KOPT-K1 (cell line): Measurements from ENCODE around the gene KIF26A.

Source experiments
- H3K27ac ChIP-seq: fragments of 200-600 bp; sonication (generic); 2 replicates; pipeline ENCODE4 v1.5.1; 2016; ENCODE audit warnings: antibody characterized with exemption, mild to moderate bottlenecking, low read depth, low read length; ENCODE audit not compliant: poor library complexity, severe bottlenecking
- H3K36me3 ChIP-seq: fragments of 200-600 bp; sonication (generic); 2 replicates; pipeline ENCODE4 v1.5.1; 2017; ENCODE audit warnings: antibody characterized with exemption, mild to moderate bottlenecking, low read length, moderate library complexity; ENCODE audit not compliant: insufficient read depth
- H3K9me3 ChIP-seq: fragments of 200-600 bp; sonication (generic); 2 replicates; pipeline ENCODE4 v1.5.1; 2017; ENCODE audit warnings: antibody characterized with exemption, low read length, mild to moderate bottlenecking; ENCODE audit not compliant: insufficient read depth, poor library complexity, severe bottlenecking

Gene KIF26A

DNA sequence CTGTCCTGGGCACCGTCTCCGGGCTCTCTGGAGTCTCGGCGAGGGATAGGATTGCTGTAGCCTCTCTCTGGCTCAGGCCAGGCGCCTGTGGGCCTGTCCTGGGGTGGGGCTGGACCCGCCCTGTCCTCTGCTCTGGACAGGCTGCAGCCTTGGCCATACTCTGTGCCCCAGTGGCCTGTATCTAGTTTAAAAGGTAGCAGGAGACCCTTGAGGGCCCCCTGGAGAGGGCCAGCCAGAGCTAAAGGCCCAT lies 1.8 kb downstream of the KIF26A start:
- H3K36me3 ChIP-seq = no peaks in the 10 kb centered on the region
- H3K9me3 ChIP-seq = no peaks in the 10 kb centered on the region
- no peak overlapping the region for H3K27ac ChIP-seq

DNA sequence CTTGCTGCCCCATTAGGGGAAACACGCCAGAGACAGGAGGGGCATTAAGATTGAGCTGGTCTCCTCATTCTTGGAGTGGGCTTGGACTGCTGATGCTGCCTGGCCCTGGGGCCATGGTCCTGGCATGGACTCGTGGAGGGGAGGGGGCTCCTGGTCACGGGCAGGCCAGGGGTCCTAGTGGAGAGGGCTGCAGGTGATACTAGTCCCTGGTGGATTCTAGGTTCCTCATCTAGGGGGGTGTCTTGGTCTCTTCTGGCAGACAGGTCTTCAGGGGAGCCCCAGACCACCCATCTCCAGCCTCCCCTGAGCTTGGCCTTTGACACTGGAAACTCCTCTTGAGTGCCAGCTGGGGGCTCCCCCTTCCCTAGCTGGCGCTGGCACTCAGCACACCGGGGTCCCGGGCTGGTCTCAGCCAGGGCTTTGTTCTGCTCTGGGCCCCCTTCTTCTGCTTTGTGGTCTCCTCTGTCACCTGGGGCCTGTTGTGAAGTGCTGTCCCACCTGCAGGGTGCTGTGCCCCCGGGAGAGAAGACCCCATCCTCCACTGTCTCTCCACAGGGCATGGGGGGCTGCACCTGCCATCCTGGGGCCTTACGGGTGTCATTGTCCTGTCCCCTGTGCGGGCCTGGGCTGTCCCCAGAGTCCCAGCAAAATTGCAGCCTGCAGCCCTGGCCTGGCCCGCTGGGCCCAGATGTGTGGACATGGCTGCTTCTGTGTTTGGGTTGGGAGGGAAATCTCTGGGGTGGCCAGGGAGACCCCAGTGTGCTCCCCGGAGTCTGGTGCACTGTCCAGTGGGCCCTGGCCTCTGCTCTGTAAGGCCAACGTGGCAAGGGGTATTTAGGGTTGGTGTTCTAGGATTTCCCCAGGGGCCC lies 2.3 kb downstream of the KIF26A start:
- Histone ChIP-seq H3K9me3 (no peaks in the 10 kb centered on the region), H3K36me3 (no peaks in the 10 kb centered on the region), H3K27ac (no peak overlapping the region)

DNA sequence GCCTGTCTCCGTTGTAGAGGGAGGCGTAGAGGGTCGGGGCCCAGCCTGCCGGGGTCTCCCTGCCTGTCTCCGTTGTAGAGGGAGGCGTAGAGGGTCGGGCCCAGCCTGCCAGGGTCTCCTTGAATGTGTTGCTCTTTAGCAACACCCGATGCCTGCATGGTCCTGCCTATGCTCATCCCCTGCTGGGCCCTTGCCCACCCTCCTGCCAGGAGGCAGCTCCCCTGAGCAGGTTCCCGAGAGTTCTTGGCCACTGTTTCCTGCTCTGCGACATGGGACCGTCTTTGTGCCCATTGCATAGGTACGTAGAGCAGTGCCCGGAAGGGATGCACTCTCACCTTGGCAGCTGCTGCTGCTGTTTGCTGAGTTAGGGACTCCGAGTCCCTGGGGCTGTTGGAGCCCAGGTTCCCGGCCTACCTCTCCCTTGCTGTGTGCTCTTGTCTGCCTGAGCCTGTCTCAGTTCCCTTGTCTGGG lies 3.3 kb downstream of the KIF26A start:
- Histone ChIP-seq H3K9me3 (no peaks in the 10 kb centered on the region), H3K36me3 (no peaks in the 10 kb centered on the region), H3K27ac (no peak overlapping the region)

DNA sequence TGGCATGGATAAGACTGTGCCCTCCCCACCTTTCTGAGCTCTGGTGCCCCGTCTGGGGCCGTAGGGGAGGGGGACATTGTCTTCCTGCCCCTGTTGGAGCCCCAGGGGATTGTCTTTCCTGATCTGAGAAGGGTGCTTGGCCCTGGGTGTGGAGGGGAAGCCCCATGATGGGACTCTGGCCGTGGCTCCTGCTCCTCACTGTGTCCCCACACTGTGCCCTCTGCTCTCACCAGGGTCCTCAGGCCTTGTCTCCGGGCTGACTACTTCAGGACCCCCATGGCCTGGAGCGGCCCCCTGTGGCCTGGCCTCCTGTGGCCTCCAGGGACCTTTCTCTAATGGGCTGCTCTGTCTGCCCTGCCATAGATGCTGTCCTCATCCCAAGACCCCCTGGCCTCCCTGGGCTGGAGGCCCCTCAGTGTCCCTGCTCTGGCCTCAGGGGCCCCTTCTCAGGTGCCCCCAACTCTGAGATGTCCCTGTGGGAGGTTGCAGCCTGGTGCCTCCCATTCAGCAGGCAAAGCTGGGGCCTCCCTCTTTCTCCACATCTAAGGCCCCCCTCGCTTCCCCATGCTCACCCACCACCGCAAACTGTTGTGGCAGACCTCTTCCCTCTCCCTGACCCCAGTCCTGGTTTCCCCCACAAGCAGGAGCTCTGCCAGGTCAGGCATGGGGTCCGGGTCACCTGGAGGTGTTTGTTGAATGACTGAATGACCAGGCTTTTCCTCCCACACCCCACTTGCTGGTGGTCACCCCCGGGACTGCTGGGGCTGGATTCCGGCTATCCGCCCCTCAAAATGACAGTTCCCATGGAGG lies 4.0 kb downstream of the KIF26A start:
- no peaks in the 10 kb centered on the region for H3K36me3 ChIP-seq
- no peak overlapping the region for H3K27ac ChIP-seq
- H3K9me3 ChIP-seq = no peaks in the 10 kb centered on the region

DNA sequence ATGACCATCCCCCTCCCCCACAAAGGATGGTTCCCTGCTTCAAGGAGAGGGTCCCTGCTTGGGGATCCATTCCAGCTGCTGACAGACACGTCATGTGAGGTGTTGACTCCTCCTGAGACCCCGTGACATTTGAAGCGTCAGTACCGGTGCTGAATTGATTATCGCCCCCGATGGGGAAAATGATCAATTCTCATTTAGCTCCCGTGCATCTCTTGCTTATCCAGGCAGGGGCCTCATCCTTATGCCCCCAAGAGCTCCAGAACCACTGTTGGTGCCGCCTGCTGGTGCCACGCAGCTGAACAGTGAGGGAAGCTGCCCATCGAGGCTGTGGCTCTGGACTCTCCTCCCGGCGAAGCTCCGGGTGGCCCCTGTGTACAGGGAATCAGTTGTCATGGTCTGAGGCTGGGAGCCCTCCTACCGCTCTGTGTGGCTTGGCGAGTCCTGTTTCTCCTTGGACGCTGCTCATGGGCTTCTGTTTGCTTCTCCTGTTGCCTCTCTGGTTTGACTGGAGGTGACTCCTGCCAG lies 4.6 kb downstream of the KIF26A start:
- H3K27ac ChIP-seq = no peak overlapping the region
- no peaks in the 10 kb centered on the region for H3K9me3 ChIP-seq
- H3K36me3 ChIP-seq = no peaks in the 10 kb centered on the region

DNA sequence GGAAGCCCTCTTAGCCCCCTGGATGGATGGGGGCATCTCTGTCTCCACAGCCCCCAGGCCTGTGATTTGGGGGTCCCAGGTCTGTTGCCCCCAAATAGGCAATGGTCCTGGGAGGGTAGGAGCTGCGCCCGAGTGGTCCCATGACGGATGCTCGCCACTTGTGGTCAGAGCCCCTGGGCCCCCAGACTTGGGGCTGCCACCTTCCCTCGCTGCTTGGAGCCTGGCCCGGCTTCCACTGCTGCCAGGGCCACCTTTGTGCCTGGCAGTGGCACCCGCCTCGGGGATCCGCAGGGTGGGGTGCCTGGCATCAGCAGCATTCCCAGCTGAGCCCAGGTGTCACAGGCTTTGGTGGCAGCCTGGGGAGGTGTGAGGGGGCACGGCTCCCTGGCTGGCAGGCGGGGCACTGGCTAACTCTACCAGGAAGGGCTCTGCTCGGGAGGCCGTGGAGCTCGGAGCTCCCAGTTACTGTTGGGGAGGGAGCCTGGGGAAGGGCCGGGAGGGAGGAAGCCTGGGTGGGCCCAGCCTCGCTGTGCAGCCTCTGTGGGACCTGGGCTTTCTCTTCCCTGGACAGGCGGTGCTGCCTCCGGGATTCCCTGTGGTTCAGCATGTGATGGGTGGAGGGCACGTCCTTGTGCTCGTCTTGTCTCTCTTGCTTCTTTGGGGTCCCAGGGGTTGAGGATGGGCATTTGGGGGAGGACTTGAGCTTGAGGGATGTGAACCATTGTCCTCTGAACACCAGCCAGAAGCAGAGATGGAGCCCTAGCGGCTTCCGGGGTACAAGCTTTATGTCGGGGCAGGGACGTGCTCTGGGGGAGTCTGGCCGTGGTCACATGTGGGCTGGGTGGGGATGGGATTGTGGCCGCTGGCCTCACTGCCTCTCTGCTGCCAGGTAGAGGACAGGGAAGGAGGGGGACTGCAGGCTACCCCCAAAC lies 5.4 kb downstream of the KIF26A start:
- no peaks in the 10 kb centered on the region for H3K9me3 ChIP-seq
- H3K27ac ChIP-seq = no peak overlapping the region
- no peaks in the 10 kb centered on the region for H3K36me3 ChIP-seq

DNA sequence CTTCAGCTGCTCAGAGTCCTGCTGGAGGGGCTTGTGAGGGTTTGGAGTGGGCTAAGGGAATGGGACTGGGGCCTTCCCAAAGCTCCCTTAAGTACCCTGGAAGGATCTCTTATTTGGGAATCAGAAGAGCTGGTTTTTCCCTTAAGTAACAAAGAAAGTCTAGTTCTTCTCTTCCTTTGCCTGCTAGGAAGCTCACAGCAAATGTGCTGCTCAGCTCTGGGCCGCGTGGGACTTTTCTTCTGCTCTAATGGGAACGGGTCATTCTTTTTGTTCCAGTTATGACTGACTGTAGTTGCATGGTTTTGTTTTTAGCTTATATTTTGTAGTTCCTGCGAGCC lies 6.0 kb downstream of the KIF26A start:
- no peak overlapping the region for H3K27ac ChIP-seq
- no peaks in the 10 kb centered on the region for H3K9me3 ChIP-seq
- no peaks in the 10 kb centered on the region for H3K36me3 ChIP-seq

DNA sequence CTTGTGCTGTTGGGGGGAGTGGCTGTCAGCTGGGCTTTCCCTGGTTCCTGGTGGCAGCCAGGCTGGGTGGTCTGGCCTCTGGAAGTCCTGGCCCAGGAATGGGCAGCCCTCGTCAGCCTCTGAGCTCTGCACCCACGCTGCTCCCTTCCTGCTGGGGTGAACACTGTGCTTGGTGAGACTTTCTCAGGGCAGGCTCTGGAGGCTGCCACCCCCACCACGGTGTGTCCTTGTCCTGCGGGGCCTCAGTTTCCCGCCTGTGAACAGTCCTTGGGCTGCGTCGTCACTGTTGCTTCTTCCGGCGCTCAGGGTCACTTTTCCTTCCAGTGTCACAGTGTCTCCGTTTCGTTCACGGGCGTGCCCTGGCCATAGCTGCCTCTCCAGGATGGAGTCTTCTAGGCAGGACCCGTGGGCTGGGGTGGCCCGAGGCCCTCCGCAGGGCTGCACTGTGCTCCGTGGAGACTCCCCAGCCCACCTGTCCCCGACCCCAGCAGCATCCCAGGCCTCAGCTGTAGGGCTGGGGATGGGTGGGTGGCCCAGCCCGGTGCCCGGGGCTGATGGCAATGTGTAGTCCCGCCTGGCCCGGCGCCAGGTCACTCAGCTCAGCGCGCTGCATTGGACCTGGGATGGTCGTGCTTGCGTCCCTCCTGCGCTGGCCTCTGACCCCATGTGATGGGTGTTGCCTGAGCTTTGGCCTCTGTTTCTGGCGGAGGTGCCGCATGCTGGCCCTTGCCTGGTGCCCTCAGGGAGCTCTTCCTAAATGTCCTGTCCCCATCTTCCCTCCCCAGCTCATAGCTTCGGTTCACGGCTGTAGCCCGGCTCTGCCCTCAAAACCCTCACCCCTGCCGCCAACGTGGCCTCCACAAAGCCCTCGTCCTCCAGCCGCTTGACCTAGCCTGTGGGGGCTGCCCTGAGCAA lies 6.8 kb downstream of the KIF26A start:
- H3K36me3 ChIP-seq = no peaks in the 10 kb centered on the region
- no peak overlapping the region for H3K27ac ChIP-seq
- no peaks in the 10 kb centered on the region for H3K9me3 ChIP-seq

DNA sequence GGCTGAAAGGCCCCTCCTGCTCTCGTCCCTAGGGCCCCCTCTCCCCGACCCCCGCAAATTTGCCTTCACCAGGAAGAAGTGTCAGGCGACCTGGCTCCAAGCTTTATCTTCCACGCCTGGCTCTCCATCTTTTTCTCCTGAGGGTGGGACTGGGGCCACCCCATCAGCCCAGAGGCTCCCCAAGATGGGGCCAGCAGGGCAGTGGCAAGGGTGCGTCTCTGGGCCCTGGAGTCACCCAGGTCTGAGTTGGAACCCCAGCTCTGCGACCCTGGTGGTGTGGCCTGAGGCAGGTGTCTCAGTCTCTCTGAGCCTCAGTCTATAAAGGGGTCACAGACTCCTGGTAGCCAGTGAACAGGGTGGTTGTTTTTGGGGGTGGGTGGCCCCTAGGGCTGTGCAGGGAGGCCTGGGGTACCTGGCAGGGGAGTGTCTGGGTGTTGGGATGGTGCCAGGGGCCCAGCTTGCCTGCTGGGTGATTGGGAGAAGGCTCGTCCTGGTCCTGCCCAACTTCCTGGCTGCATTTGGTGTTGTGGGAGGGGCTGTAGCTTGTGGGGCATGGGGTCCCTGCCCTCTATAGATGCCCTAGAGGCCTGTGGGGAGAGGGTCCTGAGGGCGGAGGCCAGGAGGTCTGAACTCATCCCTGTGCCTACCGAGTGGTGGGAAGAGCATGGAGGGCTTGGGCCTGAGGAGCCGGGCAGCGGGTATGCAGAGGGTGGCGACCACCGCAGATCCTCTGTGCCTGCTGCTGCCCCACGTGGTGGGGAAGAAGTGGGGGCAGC lies 7.6 kb downstream of the KIF26A start:
- H3K36me3 ChIP-seq = no peaks in the 10 kb centered on the region
- H3K27ac ChIP-seq = no peak overlapping the region

DNA sequence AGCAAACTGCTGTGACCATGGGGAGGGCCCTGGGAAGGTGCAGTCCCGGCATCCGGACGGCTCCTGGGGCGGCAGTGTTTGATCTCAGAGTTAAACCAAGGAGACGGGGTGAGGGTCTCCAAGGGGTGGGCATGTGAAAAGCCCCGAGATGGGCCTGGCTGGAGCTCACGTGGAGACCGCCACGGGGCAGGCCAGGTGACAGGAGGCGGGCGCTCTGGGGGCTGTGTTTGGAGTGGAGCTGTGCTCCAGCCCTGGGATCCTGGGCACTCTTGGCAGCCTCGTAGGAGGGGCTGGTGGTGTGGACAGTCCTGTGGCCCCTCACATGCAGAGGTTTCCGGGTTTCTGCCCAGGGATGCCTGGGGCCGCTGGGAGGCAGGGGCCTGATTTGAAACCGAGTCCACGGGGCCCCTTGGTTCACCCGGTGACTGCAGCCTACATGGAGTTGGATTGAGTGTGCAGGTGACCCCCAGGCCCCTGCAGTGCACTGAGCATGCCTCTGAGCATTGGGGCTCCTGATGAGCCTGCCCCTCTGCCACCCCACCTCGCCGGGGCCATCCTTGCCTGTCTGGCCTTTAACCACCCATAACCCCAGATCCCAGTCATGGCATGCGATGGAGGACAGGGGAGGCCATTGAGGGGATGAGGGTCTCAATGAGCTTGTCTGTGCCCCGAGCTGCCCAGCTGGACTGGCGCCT lies 8.4 kb downstream of the KIF26A start:
- H3K9me3 ChIP-seq = no peaks in the 10 kb centered on the region
- no peak overlapping the region for H3K27ac ChIP-seq
- H3K36me3 ChIP-seq = no peaks in the 10 kb centered on the region

More for the DNA sequence above, 7.6 kb downstream of the KIF26A start:
- no peaks in the 10 kb centered on the region for H3K9me3 ChIP-seq

DNA sequence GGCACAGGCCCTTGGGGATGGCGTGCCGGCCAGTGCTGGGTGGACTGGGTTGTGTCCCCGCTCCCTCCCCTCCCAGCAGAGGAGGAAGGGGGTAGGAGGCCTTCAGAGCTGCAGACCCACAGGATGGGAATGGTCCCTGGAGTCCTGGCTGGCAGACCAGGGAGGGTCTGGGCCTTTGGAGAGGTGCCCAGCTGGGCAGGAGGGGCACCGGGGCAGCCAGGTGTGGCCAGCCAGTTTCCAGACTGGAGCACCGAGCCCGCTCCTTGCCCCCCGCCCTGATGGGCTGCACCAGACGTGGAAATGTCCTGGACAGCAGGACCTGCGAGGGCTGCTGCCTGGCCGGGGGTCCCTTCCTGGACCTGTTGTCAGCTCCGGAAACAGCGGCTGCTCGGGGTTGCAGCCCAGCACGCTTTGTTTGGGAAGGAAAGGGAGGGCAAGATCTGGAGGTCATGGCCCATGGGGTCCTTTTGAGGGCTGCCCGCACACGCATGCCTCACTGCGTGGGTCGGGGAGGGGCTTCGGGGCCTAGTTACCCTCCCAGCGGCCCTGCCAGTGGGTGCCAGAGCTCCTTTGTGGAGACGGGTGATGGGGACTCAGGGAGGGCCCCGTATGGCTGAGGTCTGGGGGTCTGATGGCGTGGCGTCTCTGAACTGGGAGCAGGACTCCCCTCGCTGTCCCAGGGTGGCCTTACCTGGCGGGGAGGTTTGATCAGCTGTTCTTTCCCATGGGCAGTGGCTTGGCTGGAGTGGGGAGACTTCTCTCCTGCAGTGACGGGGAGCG lies 9.1 kb downstream of the KIF26A start:
- H3K36me3 ChIP-seq = no peaks in the 10 kb centered on the region
- no peak overlapping the region for H3K27ac ChIP-seq
- H3K9me3 ChIP-seq = no peaks in the 10 kb centered on the region

DNA sequence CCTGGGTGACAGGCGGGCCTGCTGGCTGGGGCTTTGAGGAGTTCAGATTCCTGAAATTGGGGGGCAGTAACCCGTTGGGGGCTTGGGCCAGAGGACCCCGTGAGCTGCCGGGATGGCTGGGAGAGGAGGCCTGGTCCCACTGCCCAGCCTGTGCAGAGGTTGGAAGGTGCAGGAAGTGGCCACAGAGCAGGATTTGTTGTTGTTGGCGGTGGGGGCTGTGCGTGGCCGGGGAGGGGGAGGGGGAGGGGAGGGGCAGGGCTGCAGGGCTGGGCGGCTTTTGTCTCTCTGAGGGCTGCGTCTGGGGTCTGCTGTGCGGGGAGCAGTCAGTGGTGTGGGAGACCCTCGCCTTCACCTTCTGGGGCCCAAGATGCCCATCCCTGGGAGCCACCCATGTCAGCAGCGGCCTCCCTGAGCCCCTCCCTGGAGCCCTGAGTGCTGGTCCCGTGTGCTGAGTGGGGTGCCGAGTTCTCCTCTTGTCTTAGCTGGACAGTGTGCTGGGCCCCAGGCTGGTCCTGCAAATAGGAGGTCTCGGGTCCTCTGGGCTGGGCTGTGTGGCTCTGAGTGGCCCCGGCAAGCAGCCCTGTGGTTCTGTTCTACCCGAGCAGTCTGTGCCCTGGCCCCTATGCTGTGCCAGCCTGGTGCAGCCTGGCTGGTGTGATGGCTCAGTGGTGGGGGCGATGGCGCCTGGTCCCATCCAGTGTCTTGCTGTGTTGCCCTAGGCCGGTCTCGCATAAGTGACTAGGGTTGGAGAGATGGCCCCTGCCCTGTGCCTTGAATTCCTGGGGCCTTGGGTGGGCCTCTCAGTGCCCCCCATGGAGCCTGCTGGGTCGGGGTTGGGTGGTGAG lies 10.3 kb downstream of the KIF26A start:
- Histone ChIP-seq H3K9me3 (no peaks in the 10 kb centered on the region), H3K36me3 (no peaks in the 10 kb centered on the region), H3K27ac (no peak overlapping the region)
